ENCODE results near the gene ERBB3.

- TF ChIP-seq POLR2A (IDR thresholded peaks at IDR 0.05; ENCODE audit: low read depth, low read length), result no peak
- TF ChIP-seq POLR2AphosphoS5 (IDR thresholded peaks at IDR 0.05; ENCODE audit: low read depth, low read length), result no peak
- no peak for TF ChIP-seq TAF1 (IDR thresholded peaks at IDR 0.05; ENCODE audit: borderline replicate concordance, low read depth, low read length)
These were observed 41.8 kb upstream of the ERBB3 start for GRCh38 chr12:56038022-56038655.
